Skeletal muscle satellite cell (primary cell): ENCODE measurements around the gene POTEG.
"Not testable (repeated sequence)": the region's sequence is repeated elsewhere in the genome, so short reads cannot be mapped to it uniquely, and the experiment has no call there.

Experiments
- H3K27me3 ChIP-seq: 2 replicates; pipeline ENCODE4 v1.7.0; 2013; ENCODE audit warnings: low read length; ENCODE audit not compliant: control insufficient read depth, insufficient read depth
- H3K36me3 ChIP-seq: 2 replicates; pipeline ENCODE4 v1.7.0; 2013; ENCODE audit warnings: mild to moderate bottlenecking, control low read depth, low read length; ENCODE audit not compliant: insufficient read depth
- H3K4me1 ChIP-seq: 2 replicates; pipeline ENCODE4 v1.7.0; 2013; ENCODE audit warnings: low read length; ENCODE audit not compliant: control insufficient read depth, insufficient read depth
- H3K4me2 ChIP-seq: 2 replicates; pipeline ENCODE4 v1.7.0; 2013; ENCODE audit warnings: mild to moderate bottlenecking, low read length
- H3K4me3 ChIP-seq: 2 replicates; pipeline ENCODE4 v1.7.0; 2013; ENCODE audit warnings: low read length
- H3K9ac ChIP-seq: 2 replicates; pipeline ENCODE4 v1.7.0; 2013; ENCODE audit warnings: mild to moderate bottlenecking, low read depth, low read length, moderate library complexity
- H3K9me3 ChIP-seq: replicated peaks from 2 replicates; pipeline ENCODE4 v1.7.0; 2013; ENCODE audit warnings: mild to moderate bottlenecking, control low read depth, low read length

POTEG gene

GRCh38 chr14:19408519-19408918 lies 25.6 kb downstream of the POTEG start:
- not testable (repeated sequence) for H3K9me3 ChIP-seq, H3K4me1 ChIP-seq, H3K36me3 ChIP-seq, H3K9ac ChIP-seq, H3K4me3 ChIP-seq, H3K27me3 ChIP-seq, H3K4me2 ChIP-seq

GRCh38 chr14:19402097-19402496 lies 32.0 kb downstream of the POTEG start:
- not testable (repeated sequence) for H3K36me3 ChIP-seq, H3K4me1 ChIP-seq, H3K27me3 ChIP-seq, H3K4me2 ChIP-seq, H3K9ac ChIP-seq, H3K9me3 ChIP-seq, H3K4me3 ChIP-seq

GRCh38 chr14:19394727-19395126 lies 39.4 kb downstream of the POTEG start:
- not testable (repeated sequence) for H3K4me3 ChIP-seq, H3K4me1 ChIP-seq, H3K4me2 ChIP-seq, H3K9me3 ChIP-seq, H3K27me3 ChIP-seq, H3K9ac ChIP-seq, H3K36me3 ChIP-seq

GRCh38 chr14:19390230-19390629 lies 43.9 kb downstream of the POTEG start:
- H3K4me1 ChIP-seq, H3K4me3 ChIP-seq, H3K9me3 ChIP-seq, H3K9ac ChIP-seq, H3K27me3 ChIP-seq, H3K36me3 ChIP-seq, H3K4me2 ChIP-seq: not testable (repeated sequence)

GRCh38 chr14:19388741-19389140 lies 45.4 kb downstream of the POTEG start:
- not testable (repeated sequence) for H3K4me1 ChIP-seq, H3K27me3 ChIP-seq, H3K4me3 ChIP-seq, H3K36me3 ChIP-seq, H3K9me3 ChIP-seq, H3K9ac ChIP-seq, H3K4me2 ChIP-seq

GRCh38 chr14:19386996-19387395 lies 47.1 kb downstream of the POTEG start:
- H3K36me3 ChIP-seq, H3K4me3 ChIP-seq, H3K9ac ChIP-seq, H3K4me1 ChIP-seq, H3K4me2 ChIP-seq, H3K9me3 ChIP-seq, H3K27me3 ChIP-seq: not testable (repeated sequence)

- H3K9ac ChIP-seq, H3K4me1 ChIP-seq, H3K9me3 ChIP-seq, H3K4me3 ChIP-seq, H3K36me3 ChIP-seq, H3K4me2 ChIP-seq, H3K27me3 ChIP-seq: not testable (repeated sequence)
These were observed 47.8 kb downstream of the POTEG start for GRCh38 chr14:19386309-19386708.

- not testable (repeated sequence) for H3K27me3 ChIP-seq, H3K9ac ChIP-seq, H3K36me3 ChIP-seq, H3K9me3 ChIP-seq, H3K4me3 ChIP-seq, H3K4me2 ChIP-seq, H3K4me1 ChIP-seq
These were observed 49.9 kb downstream of the POTEG start for GRCh38 chr14:19384088-19384781.

- H3K27me3 ChIP-seq, H3K4me1 ChIP-seq, H3K9me3 ChIP-seq, H3K4me2 ChIP-seq, H3K9ac ChIP-seq, H3K4me3 ChIP-seq, H3K36me3 ChIP-seq: not testable (repeated sequence)
These were observed 51.0 kb downstream of the POTEG start for GRCh38 chr14:19383008-19383584.

- H3K9me3 ChIP-seq, H3K4me2 ChIP-seq, H3K4me3 ChIP-seq, H3K27me3 ChIP-seq, H3K36me3 ChIP-seq, H3K9ac ChIP-seq, H3K4me1 ChIP-seq: not testable (repeated sequence)
These were observed 54.0 kb downstream of the POTEG start for GRCh38 chr14:19380137-19380536.

GRCh38 chr14:19374451-19374903 lies 59.7 kb downstream of the POTEG start:
- H3K4me2 ChIP-seq, H3K36me3 ChIP-seq, H3K4me1 ChIP-seq, H3K27me3 ChIP-seq, H3K9ac ChIP-seq, H3K9me3 ChIP-seq, H3K4me3 ChIP-seq: not testable (repeated sequence)

- H3K36me3 ChIP-seq, H3K4me3 ChIP-seq, H3K9ac ChIP-seq, H3K4me1 ChIP-seq, H3K4me2 ChIP-seq, H3K27me3 ChIP-seq, H3K9me3 ChIP-seq: not testable (repeated sequence)
These were observed 61.2 kb downstream of the POTEG start for GRCh38 chr14:19372813-19373500.
